Mucosa of stomach (tissue), 1 donor: ENCODE measurements around the gene TEAD3.
"Not testable (repeated sequence)": the region's sequence is repeated elsewhere in the genome, so short reads cannot be mapped to it uniquely, and the experiment has no call there.

Source experiments
- H3K27me3 ChIP-seq: one replicate; pipeline ENCODE4 v1.7.0; 2013; ENCODE audit warnings: mild to moderate bottlenecking, low read length; ENCODE audit not compliant: control insufficient read depth, insufficient read depth
- H3K36me3 ChIP-seq: one replicate; pipeline ENCODE4 v1.7.0; 2013; ENCODE audit warnings: low read length; ENCODE audit not compliant: control insufficient read depth, insufficient read depth
- H3K4me1 ChIP-seq: one replicate; pipeline ENCODE4 v1.7.0; 2013; ENCODE audit warnings: mild to moderate bottlenecking, low read length; ENCODE audit not compliant: control insufficient read depth, insufficient read depth
- H3K4me3 ChIP-seq: one replicate; pipeline ENCODE4 v1.7.0; 2013; ENCODE audit warnings: low read length
- H3K9ac ChIP-seq: one replicate; pipeline ENCODE4 v1.7.0; 2013; ENCODE audit warnings: mild to moderate bottlenecking, low read length, moderate library complexity
- H3K9me3 ChIP-seq: one replicate; pipeline ENCODE4 v1.7.0; 2013; ENCODE audit warnings: mild to moderate bottlenecking, low read length, moderate library complexity; ENCODE audit not compliant: control insufficient read depth
- donor health status: Pancreatic carcinoma.

Gene TEAD3

GRCh38 chr6:35435074-35435837, 61.6 kb downstream of the TEAD3 start:
- H3K27me3 ChIP-seq, result peaks cover 3% of the 10 kb centered on the region
- no peaks in the 10 kb centered on the region for H3K36me3 ChIP-seq
- no peak overlapping the region for H3K9ac ChIP-seq
- no peaks in the 10 kb centered on the region for H3K4me1 ChIP-seq
- no peak overlapping the region for H3K4me3 ChIP-seq
- no peaks in the 10 kb centered on the region for H3K9me3 ChIP-seq

- not testable (repeated sequence) for H3K4me3 ChIP-seq, H3K36me3 ChIP-seq, H3K9ac ChIP-seq, H3K4me1 ChIP-seq, H3K9me3 ChIP-seq, H3K27me3 ChIP-seq
These were observed 64.2 kb downstream of the TEAD3 start for GRCh38 chr6:35432702-35433101.

- H3K9me3 ChIP-seq, result peaks cover 8% of the 10 kb centered on the region
- H3K27me3 ChIP-seq, result peaks cover 3% of the 10 kb centered on the region
- H3K36me3 ChIP-seq, result no peaks in the 10 kb centered on the region
- no peaks in the 10 kb centered on the region for H3K4me1 ChIP-seq
- H3K4me3 ChIP-seq, result no peak overlapping the region
- H3K9ac ChIP-seq, result no peak overlapping the region
These were observed 64.6 kb downstream of the TEAD3 start for GRCh38 chr6:35432291-35432690.

- Histone ChIP-seq H3K4me1 (no peaks in the 10 kb centered on the region), H3K4me3 (no peak overlapping the region), H3K9me3 (peaks cover 8% of the 10 kb centered on the region), H3K27me3 (no peaks in the 10 kb centered on the region), H3K36me3 (no peaks in the 10 kb centered on the region), H3K9ac (no peak overlapping the region)
These were observed 67.4 kb downstream of the TEAD3 start for GRCh38 chr6:35429463-35429862.

GRCh38 chr6:35428421-35429149, 68.3 kb downstream of the TEAD3 start:
- H3K4me3 ChIP-seq, result no peak overlapping the region
- H3K9ac ChIP-seq, result no peak overlapping the region
- peaks cover 8% of the 10 kb centered on the region for H3K9me3 ChIP-seq
- H3K36me3 ChIP-seq, result no peaks in the 10 kb centered on the region
- no peaks in the 10 kb centered on the region for H3K27me3 ChIP-seq
- no peaks in the 10 kb centered on the region for H3K4me1 ChIP-seq

- H3K9ac ChIP-seq, result no peak overlapping the region
- no peaks in the 10 kb centered on the region for H3K4me1 ChIP-seq
- peaks cover 8% of the 10 kb centered on the region for H3K9me3 ChIP-seq
- no peaks in the 10 kb centered on the region for H3K36me3 ChIP-seq
- no peak overlapping the region for H3K4me3 ChIP-seq
- no peaks in the 10 kb centered on the region for H3K27me3 ChIP-seq
These were observed 69.0 kb downstream of the TEAD3 start for GRCh38 chr6:35427851-35428321.

GRCh38 chr6:35427435-35427834, 69.4 kb downstream of the TEAD3 start:
- no peak overlapping the region for H3K4me3 ChIP-seq
- no peaks in the 10 kb centered on the region for H3K4me1 ChIP-seq
- no peaks in the 10 kb centered on the region for H3K36me3 ChIP-seq
- peaks cover 8% of the 10 kb centered on the region for H3K9me3 ChIP-seq
- no peaks in the 10 kb centered on the region for H3K27me3 ChIP-seq
- no peak overlapping the region for H3K9ac ChIP-seq

- H3K36me3 ChIP-seq, result no peaks in the 10 kb centered on the region
- H3K27me3 ChIP-seq, result no peaks in the 10 kb centered on the region
- H3K9ac ChIP-seq, result no peak overlapping the region
- H3K4me1 ChIP-seq, result no peaks in the 10 kb centered on the region
- peaks cover 8% of the 10 kb centered on the region for H3K9me3 ChIP-seq
- no peak overlapping the region for H3K4me3 ChIP-seq
These were observed 70.8 kb downstream of the TEAD3 start for GRCh38 chr6:35426074-35426473.

- H3K9me3 ChIP-seq, result peaks cover 8% of the 10 kb centered on the region
These were observed 71.6 kb downstream of the TEAD3 start for GRCh38 chr6:35425284-35425683.

More at GRCh38 chr6:35425284-35425683, 71.6 kb downstream of the TEAD3 start:
- Histone ChIP-seq H3K4me3 (no peak overlapping the region), H3K27me3 (no peaks in the 10 kb centered on the region), H3K9ac (no peak overlapping the region), H3K36me3 (no peaks in the 10 kb centered on the region), H3K4me1 (no peaks in the 10 kb centered on the region)
